NCI-H128 (cell line): ENCODE data around the gene UMAD1.

Experiments used
- DNase-seq: peaks from one replicate; lab custom pipeline; 2025; ENCODE audit not compliant: unreplicated experiment; lab: John Stamatoyannopoulos, UW

Gene UMAD1

GRCh38 chr7:7640221-7641128 lies at the start of gene UMAD1:
TSS of gene UMAD1 (plus strand) at chr7:7640752. CDS start at chr7:7673372, 32,620 bp downstream.
- peak; percentile 99 for DNase-seq

DNA sequence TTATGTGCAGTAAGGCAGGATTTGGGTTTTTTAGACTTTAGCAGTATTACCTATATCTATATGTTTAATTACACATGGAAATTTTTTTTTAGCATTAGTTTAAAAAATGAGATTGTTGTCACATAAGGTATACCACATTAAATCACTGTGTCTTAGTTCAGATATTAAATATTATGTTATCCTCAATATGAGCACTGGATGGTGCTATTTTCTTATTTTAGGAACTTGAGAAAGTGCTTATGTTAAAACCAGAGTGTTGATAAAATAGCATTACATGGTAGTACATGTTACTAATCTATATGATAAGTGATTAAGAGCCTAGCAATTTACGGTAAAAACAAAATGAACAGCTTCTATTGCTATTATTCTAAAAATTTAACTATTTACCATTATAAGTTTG lies 45.1 kb upstream of the UMAD1 start:
- peak; percentile 33 for DNase-seq

- DNase-seq, result no peak
Observed at GRCh38 chr7:7596176-7596575, 44.4 kb upstream of the UMAD1 start.

GRCh38 chr7:7607010-7607409 lies 33.5 kb upstream of the UMAD1 start:
- DNase-seq, result no peak

GRCh38 chr7:7609330-7609729 lies 31.2 kb upstream of the UMAD1 start:
- no peak for DNase-seq

DNA sequence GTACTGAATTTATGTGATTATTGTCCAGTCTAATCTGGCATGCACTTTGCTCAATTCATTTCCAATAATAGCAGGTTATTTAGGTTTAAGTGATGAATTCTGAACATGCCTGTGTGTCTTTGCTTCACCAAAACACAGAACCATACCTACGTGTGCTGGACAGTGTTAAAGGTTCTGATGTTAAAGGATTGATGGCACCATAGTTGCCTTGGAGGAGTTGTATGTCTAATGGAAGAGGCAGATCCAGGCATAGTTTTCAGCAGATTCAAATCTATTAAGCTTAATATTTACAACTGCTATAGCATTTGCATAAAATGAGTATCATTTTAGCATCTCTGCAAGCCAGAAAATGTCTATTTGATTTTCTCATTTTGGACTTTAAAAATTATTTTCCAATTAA lies 28.0 kb upstream of the UMAD1 start:
- no peak for DNase-seq

DNA sequence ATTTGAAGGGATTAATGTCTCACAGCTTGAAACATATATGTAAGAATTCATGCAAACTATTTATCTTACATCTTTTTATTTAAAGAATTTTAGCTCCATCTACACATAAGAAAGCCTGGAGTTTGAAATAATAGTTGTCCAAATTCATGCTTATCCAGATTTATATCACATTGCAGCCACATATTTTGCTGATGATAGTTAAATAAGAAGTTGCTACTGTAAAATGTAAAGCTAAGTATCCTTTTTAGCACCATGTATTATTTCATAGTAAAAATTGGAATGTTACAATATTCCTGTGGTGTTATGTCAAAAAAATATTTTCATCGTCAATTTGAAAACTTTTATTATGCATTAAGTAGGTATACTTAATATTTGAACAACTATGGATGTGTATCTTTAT lies 27.3 kb upstream of the UMAD1 start:
- DNase-seq, result no peak

DNA sequence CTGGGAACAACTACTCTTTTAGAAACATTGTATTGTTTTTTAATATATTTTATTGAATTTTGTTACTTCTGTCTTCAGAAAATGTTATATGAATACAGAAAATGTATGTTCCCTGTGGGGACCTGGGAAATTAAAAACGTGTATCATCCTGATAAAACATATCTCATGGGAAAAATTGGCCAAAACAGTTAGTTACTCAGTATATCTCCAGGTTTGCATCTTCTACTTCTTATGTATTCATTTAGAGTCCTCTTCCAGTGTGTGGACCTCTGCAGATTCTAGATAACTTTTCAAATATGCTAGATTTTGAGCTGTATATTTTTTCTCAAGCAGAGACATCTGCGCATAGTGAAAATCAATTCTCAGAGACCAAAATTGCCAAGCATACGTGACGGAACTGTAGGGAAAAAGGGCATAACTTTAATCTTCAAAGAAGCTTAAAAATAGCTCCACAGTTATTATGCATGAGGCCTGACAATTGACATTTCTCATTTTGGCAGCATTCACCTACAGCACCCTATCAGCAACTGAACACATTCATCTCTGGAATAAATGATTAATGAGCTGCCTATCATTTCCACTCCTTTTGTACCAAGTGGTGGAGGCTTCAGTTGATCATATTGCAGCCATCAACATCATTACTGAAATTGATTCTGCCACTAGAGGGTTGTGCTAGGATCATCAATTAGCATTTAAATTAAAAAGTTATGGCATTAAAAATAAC lies 26.4 kb upstream of the UMAD1 start:
- no peak for DNase-seq

GRCh38 chr7:7617550-7617949 lies 23.0 kb upstream of the UMAD1 start:
- no peak for DNase-seq

GRCh38 chr7:7618410-7618809 lies 22.1 kb upstream of the UMAD1 start:
- no peak for DNase-seq

DNA sequence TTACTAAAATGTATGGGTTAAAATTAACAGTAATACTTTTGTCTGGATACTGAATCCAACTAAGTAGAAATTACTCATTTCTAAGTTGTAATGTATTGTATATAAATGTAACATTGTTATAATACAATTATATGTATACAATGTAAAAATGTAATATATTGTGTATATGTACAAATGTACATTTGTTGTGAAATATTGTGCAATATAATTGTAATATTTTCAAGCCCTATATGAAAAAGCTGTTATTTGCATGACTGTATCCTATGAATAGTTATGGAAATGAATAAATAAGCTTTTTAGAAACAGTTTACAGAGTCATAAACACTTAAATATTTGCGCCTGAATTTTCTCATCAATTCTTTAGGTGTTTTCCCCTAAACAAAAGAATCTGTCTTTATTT lies 20.3 kb upstream of the UMAD1 start:
- DNase-seq, result no peak

GRCh38 chr7:7620644-7621210 lies 19.8 kb upstream of the UMAD1 start:
- no peak for DNase-seq

DNA sequence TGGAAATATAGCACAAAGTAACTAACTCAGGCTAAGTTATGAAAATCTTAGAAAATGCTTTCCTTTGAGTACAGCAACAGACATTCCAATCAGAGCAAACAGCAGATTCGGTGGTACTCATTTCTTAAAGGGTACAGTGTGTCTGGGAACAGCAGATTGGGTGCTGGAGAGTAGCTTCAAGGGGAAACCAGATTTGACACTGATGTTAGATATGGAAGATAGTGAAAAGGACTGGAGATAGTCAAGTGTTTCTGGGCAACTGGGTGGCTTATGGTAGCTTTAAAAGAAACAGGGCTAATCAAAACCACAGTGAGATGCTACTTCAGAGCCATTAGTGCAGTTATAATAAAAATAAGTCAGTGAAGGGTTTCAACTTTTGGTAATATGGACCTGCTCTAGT lies 12.1 kb upstream of the UMAD1 start:
- no peak for DNase-seq

DNA sequence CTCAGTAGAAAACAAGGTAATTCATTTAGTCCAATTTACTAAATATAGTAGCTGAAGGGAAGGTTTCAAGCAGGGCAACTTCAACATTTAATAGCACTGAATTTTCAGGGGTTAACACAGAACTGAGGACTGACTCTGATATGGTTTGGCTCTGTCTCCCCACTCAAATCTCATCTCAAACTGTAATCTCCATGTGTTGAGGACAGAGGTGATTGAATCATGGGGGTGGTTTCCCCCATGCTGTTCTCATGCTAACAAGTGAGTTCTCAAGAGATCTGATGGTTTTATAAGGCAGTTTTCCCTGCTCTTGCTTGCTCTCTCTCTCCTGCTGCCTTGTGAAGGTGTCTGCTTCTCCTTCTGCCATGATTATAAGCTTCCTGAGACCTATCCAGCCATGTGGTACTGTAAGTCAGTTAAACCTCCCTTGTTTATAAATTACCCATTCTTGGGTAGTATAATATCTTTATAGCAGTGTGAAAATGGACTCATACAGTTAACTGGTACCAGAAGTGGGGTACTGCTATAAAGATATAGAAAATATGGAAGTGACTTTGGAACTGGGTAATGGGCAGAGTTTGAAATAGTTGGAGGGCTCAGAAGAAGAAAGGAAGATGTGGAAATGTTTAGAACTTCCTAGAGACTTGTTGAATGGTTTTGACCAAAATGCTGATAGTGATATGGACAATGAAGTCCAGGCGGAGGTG lies 9.8 kb upstream of the UMAD1 start:
- no peak for DNase-seq

DNA sequence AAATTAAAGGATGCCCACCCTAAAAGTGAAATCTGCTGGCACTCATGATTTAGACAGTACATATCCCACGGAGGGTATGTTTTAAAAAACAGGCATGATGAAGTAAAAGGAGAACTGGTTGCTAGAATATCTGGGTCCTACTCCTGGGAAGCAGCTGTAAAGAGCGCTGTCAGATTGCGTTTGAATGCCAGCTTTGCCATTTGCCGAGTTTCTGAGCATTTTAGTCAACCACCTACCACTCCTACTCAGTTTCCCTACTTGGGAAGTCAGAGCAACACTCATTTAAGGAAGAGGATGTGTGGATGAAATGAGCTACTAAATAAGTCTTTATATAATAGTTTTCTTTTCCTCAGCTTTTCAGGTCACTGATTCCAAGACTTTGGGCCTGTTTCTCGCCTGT lies 1.1 kb upstream of the UMAD1 start:
- no peak for DNase-seq

DNA sequence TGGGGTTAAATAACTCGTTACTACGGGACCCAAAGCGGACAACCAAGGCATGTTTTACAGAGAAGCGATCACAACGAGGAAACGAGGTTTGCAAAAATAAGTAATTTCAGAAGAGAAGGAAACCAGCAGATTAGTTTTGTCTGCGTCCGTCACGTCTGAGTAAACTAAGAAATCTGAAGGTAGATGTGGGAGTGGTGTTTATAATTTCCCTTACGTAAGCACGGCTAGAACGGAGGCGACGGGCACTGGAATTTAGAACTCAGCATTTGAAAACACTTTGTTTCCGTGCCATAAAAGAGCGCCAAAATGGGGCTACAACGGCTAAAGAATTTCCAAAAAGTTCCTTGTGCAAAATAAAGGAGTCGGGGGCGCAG lies 718 bp upstream of the UMAD1 start:
- no peak for DNase-seq

DNA sequence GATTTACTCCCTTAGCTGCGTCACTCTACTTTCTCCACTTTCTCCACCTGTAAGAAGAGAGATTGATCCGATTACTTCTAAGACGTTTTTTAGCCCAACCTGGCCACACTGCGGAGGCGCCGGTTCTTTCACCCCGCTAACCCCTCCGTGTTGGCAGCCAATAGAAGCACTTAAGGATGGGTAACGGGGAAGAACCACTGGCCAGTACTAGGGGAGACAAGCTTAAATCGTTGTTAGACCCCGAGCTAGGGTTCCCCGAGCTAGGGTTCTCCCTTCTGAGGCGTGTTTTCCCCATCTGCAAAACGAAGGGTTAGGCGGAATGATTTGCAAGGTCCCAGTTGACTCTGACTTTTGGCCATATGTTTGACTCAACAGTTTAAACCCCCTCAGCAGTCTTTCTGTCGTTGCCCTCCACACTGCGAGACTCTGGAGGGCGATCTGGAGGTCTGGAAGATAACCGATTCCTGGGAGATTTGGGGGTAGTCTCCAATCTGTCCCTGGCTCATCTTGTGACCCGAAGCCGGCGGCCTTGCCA lies 644 bp downstream of the UMAD1 start:
- no peak for DNase-seq

DNA sequence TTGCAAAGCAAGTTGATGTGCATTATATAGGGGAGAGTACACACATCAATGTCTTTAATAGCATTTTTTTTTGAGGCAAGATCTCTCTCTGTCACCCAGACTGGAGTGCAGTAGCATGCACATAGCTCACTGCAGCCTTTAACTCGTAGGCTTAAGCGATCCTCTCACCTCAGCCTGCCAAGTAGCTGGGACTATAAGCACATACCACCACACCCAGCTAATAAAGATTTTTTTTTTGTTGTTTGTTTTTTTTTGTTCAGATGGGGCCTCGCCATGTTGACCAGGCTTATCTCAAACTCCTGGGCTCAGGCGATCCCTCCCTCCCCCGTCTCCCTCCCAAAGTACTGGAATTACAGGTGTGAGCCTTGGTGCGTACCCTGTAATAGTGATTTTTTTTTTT lies 1.5 kb downstream of the UMAD1 start:
- DNase-seq, result no peak

GRCh38 chr7:7647495-7648036 lies 7.0 kb downstream of the UMAD1 start:
- no peak for DNase-seq

GRCh38 chr7:7650682-7651206 lies 10.2 kb downstream of the UMAD1 start:
- no peak for DNase-seq

GRCh38 chr7:7651479-7651878 lies 10.9 kb downstream of the UMAD1 start:
- DNase-seq, result no peak
